H1 (cell line): ENCODE results near the gene AGPAT3. TPM values are rescaled to one million over a fixed set of nuclear protein-coding genes. Genes with fewer than 3 reads are reported as not detected.

Experiments
- CBX5 ChIP-seq: fragments of 300-800, 300-1000 bp; sonication (generic); IDR thresholded peaks from 2 replicates; pipeline ENCODE4 v1.7.1; 2016; ENCODE audit warnings: antibody characterized with exemption, low read length, low read depth
- GABPA ChIP-seq: IDR thresholded peaks from 2 replicates; pipeline ENCODE4 v1.6.1; 2011; ENCODE audit warnings: mild to moderate bottlenecking, low read length, moderate library complexity, borderline replicate concordance; ENCODE audit not compliant: insufficient read depth
- HDAC2 ChIP-seq, 2 experiments: fragments of 300-600 bp in 1 of 2; sonication (generic) in 1 of 2; IDR thresholded peaks; 2 replicates each; pipeline ENCODE4 v1.6.1; 2011 to 2012; ENCODE audit warnings: low read depth in 2 of 2, low read length in 2 of 2, mild to moderate bottlenecking in 2 of 2, moderate library complexity in 2 of 2, borderline replicate concordance in 1 of 2, inconsistent platforms in 1 of 2
- RNF2 ChIP-seq: fragments of 200-900, 300-1000 bp; sonication (generic); IDR thresholded peaks from 2 replicates; pipeline ENCODE4 v1.7.1; 2016; ENCODE audit warnings: borderline replicate concordance, low read depth, mild to moderate bottlenecking, antibody characterized with exemption, low read length; ENCODE audit not compliant: poor library complexity, severe bottlenecking; ENCODE audit errors: missing control alignments
- SP2 ChIP-seq: IDR thresholded peaks from 2 replicates; pipeline ENCODE4 v1.6.1; 2012; ENCODE audit warnings: mild to moderate bottlenecking, low read length, inconsistent platforms
- polyA plus RNA-seq, 7 experiments: library from polyadenylated mRNA; depleted of rRNA in 3 of 7; stranded (reverse) in 5 of 7; unstranded in 2 of 7; fragments of >200 nt in 5 of 7; fragments of 200-250 nt in 2 of 7; gene quantifications; 1 replicate in 5 of 7; 2 replicates in 1 of 7; 4 replicates in 1 of 7; pipeline versions ENCODE4 v1.2.1 to v1.2.3, GENCODE V29; 2011 to 2013; ENCODE audit warnings: missing spikeins in 2 of 7, mixed read lengths in 2 of 7
- total RNA-seq: library from RNA; stranded (reverse); fragmentation: NEBNext Ultra II Directional; extraction: Animal tissue kit (Norgen Biotek cat#: 25700); gene quantifications from 2 replicates; pipeline ENCODE4 v1.2.1, GENCODE V29; 2021
- TF ChIP-seq, protein P1 (sequence below): fragments of 300-600 bp; sonication (generic); IDR thresholded peaks from 2 replicates; pipeline ENCODE4 v1.7.1; 2012; ENCODE audit warnings: low read length, moderate library complexity, mild to moderate bottlenecking, inconsistent platforms; ENCODE audit not compliant: insufficient replicate concordance
- TF ChIP-seq, protein P2 (sequence below): IDR thresholded peaks from 2 replicates; pipeline ENCODE4 v1.6.1; 2012; ENCODE audit warnings: inconsistent platforms

Gene AGPAT3
- total and polyA plus RNA-seq, 2 of the 8 experiments (the other 6 are each of a cell fraction or from before 2014, with no cell fraction given): 5.8 to 7.3 TPM

DNA sequence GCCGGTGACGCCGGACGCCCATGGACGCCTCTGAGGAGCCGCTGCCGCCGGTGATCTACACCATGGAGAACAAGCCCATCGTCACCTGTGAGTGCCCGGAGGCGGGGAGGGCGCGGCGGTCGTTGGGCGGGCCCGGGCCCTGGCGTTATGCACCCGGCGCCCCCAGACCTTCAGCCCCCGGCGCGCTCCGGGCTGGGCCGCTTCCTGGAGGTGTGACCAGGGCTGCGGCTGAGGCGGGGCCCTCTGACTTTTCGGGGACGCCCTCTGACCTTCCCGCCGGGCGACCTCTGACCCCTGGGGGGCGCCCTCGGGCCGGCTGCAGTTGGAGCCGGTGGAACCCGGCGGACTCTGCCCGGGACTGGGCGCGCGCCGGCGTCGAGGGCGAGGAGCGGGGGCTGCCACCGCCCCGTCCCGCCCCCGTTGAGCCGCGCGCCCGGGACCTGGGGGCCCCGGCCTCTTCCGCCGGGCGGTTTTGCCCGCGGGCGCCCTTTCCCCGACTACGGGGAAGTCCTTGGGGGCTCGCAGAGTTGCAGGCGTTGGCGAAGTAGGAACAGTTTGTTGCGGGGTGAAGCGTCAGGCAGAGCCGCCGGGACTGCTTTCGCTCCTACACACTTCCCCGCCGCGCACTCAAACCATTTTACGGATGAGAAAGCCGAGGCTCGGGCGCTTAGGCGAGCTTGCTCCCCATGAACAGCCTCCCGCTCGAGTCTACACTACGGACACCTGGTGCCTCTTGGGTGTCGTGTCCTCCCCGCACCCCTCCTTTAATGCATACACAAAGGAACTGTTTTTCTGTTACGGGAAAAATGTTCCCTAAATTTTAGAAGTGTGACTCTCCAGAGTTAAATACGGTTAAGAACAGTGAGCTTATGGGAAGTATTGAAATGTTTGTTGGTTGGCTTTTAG is 147.7 kb downstream of the AGPAT3 start (continued):
- TF ChIP-seq, protein P1, sequence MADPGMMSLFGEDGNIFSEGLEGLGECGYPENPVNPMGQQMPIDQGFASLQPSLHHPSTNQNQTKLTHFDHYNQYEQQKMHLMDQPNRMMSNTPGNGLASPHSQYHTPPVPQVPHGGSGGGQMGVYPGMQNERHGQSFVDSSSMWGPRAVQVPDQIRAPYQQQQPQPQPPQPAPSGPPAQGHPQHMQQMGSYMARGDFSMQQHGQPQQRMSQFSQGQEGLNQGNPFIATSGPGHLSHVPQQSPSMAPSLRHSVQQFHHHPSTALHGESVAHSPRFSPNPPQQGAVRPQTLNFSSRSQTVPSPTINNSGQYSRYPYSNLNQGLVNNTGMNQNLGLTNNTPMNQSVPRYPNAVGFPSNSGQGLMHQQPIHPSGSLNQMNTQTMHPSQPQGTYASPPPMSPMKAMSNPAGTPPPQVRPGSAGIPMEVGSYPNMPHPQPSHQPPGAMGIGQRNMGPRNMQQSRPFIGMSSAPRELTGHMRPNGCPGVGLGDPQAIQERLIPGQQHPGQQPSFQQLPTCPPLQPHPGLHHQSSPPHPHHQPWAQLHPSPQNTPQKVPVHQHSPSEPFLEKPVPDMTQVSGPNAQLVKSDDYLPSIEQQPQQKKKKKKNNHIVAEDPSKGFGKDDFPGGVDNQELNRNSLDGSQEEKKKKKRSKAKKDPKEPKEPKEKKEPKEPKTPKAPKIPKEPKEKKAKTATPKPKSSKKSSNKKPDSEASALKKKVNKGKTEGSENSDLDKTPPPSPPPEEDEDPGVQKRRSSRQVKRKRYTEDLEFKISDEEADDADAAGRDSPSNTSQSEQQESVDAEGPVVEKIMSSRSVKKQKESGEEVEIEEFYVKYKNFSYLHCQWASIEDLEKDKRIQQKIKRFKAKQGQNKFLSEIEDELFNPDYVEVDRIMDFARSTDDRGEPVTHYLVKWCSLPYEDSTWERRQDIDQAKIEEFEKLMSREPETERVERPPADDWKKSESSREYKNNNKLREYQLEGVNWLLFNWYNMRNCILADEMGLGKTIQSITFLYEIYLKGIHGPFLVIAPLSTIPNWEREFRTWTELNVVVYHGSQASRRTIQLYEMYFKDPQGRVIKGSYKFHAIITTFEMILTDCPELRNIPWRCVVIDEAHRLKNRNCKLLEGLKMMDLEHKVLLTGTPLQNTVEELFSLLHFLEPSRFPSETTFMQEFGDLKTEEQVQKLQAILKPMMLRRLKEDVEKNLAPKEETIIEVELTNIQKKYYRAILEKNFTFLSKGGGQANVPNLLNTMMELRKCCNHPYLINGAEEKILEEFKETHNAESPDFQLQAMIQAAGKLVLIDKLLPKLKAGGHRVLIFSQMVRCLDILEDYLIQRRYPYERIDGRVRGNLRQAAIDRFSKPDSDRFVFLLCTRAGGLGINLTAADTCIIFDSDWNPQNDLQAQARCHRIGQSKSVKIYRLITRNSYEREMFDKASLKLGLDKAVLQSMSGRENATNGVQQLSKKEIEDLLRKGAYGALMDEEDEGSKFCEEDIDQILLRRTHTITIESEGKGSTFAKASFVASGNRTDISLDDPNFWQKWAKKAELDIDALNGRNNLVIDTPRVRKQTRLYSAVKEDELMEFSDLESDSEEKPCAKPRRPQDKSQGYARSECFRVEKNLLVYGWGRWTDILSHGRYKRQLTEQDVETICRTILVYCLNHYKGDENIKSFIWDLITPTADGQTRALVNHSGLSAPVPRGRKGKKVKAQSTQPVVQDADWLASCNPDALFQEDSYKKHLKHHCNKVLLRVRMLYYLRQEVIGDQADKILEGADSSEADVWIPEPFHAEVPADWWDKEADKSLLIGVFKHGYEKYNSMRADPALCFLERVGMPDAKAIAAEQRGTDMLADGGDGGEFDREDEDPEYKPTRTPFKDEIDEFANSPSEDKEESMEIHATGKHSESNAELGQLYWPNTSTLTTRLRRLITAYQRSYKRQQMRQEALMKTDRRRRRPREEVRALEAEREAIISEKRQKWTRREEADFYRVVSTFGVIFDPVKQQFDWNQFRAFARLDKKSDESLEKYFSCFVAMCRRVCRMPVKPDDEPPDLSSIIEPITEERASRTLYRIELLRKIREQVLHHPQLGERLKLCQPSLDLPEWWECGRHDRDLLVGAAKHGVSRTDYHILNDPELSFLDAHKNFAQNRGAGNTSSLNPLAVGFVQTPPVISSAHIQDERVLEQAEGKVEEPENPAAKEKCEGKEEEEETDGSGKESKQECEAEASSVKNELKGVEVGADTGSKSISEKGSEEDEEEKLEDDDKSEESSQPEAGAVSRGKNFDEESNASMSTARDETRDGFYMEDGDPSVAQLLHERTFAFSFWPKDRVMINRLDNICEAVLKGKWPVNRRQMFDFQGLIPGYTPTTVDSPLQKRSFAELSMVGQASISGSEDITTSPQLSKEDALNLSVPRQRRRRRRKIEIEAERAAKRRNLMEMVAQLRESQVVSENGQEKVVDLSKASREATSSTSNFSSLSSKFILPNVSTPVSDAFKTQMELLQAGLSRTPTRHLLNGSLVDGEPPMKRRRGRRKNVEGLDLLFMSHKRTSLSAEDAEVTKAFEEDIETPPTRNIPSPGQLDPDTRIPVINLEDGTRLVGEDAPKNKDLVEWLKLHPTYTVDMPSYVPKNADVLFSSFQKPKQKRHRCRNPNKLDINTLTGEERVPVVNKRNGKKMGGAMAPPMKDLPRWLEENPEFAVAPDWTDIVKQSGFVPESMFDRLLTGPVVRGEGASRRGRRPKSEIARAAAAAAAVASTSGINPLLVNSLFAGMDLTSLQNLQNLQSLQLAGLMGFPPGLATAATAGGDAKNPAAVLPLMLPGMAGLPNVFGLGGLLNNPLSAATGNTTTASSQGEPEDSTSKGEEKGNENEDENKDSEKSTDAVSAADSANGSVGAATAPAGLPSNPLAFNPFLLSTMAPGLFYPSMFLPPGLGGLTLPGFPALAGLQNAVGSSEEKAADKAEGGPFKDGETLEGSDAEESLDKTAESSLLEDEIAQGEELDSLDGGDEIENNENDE: no peak
- TF ChIP-seq, protein P2, sequence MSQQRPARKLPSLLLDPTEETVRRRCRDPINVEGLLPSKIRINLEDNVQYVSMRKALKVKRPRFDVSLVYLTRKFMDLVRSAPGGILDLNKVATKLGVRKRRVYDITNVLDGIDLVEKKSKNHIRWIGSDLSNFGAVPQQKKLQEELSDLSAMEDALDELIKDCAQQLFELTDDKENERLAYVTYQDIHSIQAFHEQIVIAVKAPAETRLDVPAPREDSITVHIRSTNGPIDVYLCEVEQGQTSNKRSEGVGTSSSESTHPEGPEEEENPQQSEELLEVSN: no peak
- TF ChIP-seq GABPA (no peak), HDAC2 (IDR thresholded peaks at IDR 0.05; ENCODE audit: borderline replicate concordance in 1 of 2, low read depth in 2 of 2, low read length in 2 of 2) (peak in 1 of 2 experiments; percentile 35; a peak in 1 of 4 replicates), CBX5 (no peak), RNF2 (no peak), SP2 (no peak)
